Measurements from ENCODE around the gene RNF224.

GRCh38 chr9:137198902-137199283, 28.4 kb upstream of the RNF224 start:
- no peak for TF ChIP-seq CTCF (IDR thresholded peaks at IDR 0.05; ENCODE audit: low read depth, low read length)
- no peak for TF ChIP-seq POLR2A (IDR thresholded peaks at IDR 0.05; ENCODE audit: extremely low read depth, insufficient read length)

Data from NB4 (cell line).